ENCODE results near the gene ATRIP. TPM values are rescaled to one million over a fixed set of nuclear protein-coding genes. Genes with fewer than 3 reads are reported as not detected.
A peak's percentile ranks its signal among the peaks of the same experiment; 100 is the strongest.

ATRIP gene
- total RNA-seq, 4 donors from 2014 or later = 5.6 to 14.1 (median 9.3) TPM

DNA sequence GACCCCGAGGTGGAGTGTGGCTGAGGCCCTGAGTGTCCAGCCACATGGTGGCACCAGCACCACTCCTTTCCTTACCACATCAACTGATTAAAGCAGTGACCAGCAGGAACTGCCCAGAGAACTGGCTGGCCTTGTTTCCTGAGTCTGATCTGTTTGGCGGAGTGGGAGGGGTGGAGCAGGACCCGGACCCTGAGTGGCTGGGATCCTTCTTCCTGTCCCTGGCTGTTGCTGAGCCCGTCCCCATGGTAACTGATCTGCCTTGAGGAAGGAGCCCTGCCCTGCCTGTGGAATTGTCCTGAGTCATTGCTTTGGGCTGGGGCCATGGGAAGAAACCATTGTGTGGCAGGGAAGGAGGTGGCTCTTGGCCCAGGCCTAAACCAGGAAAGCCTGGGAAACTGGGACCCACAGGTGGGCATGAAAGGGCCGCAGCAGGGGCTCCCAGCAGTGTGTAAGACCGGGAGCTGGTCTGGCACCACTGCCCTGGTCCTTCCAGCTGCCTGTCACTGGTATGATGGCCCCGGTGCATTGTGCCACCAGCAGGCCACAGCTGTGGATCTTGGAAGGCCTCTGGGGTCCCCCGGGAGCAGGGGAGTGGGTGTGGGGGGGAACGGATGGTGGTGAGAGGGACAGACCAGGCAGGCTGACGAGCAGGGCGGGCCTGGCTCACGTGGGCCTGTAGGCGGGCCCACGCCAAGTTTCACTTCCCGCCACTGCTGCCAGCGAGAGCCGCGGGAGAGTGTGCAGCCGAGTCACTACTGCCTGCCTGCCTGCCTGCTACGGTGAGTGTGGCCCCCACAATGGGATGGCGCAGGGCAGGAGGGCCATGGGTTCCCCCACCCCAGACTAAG, 19.2 kb downstream of the ATRIP start:
- 1% methylated on average over 15 to 19 of the region's 21 CpGs for WGBS, 2 donors
- peak in 1 of 2 donors; percentile 24 for TF ChIP-seq POLR2A (IDR thresholded peaks at IDR 0.05)
- TF ChIP-seq, protein P1, sequence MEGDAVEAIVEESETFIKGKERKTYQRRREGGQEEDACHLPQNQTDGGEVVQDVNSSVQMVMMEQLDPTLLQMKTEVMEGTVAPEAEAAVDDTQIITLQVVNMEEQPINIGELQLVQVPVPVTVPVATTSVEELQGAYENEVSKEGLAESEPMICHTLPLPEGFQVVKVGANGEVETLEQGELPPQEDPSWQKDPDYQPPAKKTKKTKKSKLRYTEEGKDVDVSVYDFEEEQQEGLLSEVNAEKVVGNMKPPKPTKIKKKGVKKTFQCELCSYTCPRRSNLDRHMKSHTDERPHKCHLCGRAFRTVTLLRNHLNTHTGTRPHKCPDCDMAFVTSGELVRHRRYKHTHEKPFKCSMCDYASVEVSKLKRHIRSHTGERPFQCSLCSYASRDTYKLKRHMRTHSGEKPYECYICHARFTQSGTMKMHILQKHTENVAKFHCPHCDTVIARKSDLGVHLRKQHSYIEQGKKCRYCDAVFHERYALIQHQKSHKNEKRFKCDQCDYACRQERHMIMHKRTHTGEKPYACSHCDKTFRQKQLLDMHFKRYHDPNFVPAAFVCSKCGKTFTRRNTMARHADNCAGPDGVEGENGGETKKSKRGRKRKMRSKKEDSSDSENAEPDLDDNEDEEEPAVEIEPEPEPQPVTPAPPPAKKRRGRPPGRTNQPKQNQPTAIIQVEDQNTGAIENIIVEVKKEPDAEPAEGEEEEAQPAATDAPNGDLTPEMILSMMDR (IDR thresholded peaks at IDR 0.05) = peak in 1 of 3 donors; percentile 74
- intact Hi-C loops (cut with DNase I; ENCODE audit: low total_unique reads) = loop anchor here (10.0 kb wide), 1 partner anchor 79 kb away; no protein-coding TSS in a partner anchor
- peak; percentile 99 for DNase-seq (ENCODE audit: low spot score in 2 of 2)
- H3K4me3 ChIP-seq (ENCODE audit: low read depth, poor library complexity, severe bottlenecking) = peak overlapping the region; percentile 32

DNA sequence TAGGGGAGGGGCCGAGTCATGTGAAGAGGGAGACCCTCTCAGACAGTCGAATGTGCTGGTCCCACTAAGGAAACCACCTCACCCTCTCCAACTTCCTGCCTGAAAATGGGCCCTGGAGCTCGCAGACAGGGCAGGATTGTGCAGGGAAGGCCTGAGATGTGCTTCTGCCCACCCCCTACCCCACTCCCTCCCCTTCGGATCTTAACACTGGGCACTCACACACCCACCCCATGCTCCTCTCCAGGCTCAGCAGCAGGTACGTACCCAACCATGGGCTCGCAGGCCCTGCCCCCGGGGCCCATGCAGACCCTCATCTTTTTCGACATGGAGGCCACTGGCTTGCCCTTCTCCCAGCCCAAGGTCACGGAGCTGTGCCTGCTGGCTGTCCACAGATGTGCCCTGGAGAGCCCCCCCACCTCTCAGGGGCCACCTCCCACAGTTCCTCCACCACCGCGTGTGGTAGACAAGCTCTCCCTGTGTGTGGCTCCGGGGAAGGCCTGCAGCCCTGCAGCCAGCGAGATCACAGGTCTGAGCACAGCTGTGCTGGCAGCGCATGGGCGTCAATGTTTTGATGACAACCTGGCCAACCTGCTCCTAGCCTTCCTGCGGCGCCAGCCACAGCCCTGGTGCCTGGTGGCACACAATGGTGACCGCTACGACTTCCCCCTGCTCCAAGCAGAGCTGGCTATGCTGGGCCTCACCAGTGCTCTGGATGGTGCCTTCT, 20.0 kb downstream of the ATRIP start:
- TF ChIP-seq, protein P1 (IDR thresholded peaks at IDR 0.05) = no peak
- no peak for TF ChIP-seq POLR2A (IDR thresholded peaks at IDR 0.05)
- DNase-seq (ENCODE audit: low spot score in 2 of 2) = no peak
- H3K4me3 ChIP-seq (ENCODE audit: low read depth, poor library complexity, severe bottlenecking) = peak overlapping the region; percentile 32
- WGBS, 2 donors = 2 to 16% methylated on average over 10 to 16 of the region's 19 CpGs
- intact Hi-C loops (cut with DNase I; ENCODE audit: low total_unique reads) = loop anchor here (10.0 kb wide), 1 partner anchor 78 kb away; no protein-coding TSS in a partner anchor

DNA sequence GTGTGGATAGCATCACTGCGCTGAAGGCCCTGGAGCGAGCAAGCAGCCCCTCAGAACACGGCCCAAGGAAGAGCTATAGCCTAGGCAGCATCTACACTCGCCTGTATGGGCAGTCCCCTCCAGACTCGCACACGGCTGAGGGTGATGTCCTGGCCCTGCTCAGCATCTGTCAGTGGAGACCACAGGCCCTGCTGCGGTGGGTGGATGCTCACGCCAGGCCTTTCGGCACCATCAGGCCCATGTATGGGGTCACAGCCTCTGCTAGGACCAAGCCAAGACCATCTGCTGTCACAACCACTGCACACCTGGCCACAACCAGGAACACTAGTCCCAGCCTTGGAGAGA, 20.5 kb downstream of the ATRIP start:
- WGBS, 2 donors = 80 to 87% methylated on average over 1 to 4 of the region's 9 CpGs
- intact Hi-C loops (cut with DNase I; ENCODE audit: low total_unique reads) = loop anchor here (10.0 kb wide), 1 partner anchor 78 kb away; no protein-coding TSS in a partner anchor
- no peak for TF ChIP-seq POLR2A (IDR thresholded peaks at IDR 0.05)
- TF ChIP-seq, protein P1 (IDR thresholded peaks at IDR 0.05) = no peak
- no peak overlapping the region for H3K4me3 ChIP-seq (ENCODE audit: low read depth, poor library complexity, severe bottlenecking)
- DNase-seq (ENCODE audit: low spot score in 2 of 2) = no peak

DNA sequence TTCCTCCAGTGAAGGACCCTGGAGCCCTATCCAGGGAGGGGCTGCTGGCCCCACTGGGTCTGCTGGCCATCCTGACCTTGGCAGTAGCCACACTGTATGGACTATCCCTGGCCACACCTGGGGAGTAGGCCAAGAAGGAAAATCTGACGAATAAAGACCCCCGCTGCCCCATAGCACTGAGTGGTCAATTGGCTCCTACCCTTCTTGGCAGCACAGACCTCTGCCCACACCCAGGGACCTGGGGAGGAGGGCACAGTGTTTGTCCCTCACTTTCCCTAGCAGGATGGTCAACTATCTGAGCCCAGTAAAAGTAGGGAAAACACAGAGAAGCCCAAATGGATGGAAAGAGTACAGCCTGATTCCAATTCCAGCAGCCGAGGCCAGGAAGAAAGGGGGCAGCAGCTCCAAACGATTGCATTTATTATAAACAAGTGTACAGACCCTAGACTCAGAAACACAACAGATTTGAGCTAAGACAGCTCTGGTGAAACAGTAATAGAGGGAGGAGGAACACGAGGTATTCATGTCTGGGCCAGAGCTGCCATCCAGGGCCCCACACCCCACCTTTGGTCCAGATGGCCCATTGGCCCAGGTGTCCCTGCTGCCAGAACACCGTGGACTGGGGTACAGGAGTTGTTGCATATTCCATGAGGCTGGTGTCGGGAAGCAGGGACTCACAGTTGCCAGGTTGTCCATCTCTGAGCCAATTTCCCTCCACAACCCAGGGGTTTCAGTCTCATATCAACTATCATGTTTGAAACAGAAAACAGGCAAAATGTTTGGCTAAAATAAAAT, 21.1 kb downstream of the ATRIP start:
- H3K4me3 ChIP-seq (ENCODE audit: low read depth, poor library complexity, severe bottlenecking) = no peak overlapping the region
- intact Hi-C loops (cut with DNase I; ENCODE audit: low total_unique reads) = loop anchor here (10.0 kb wide), 1 partner anchor 77 kb away; no protein-coding TSS in a partner anchor
- no peak for TF ChIP-seq POLR2A (IDR thresholded peaks at IDR 0.05)
- TF ChIP-seq, protein P1 (IDR thresholded peaks at IDR 0.05) = no peak
- DNase-seq (ENCODE audit: low spot score in 2 of 2) = no peak
- 49 to 51% methylated on average over 7 of the region's 7 CpGs for WGBS, 2 donors

DNA sequence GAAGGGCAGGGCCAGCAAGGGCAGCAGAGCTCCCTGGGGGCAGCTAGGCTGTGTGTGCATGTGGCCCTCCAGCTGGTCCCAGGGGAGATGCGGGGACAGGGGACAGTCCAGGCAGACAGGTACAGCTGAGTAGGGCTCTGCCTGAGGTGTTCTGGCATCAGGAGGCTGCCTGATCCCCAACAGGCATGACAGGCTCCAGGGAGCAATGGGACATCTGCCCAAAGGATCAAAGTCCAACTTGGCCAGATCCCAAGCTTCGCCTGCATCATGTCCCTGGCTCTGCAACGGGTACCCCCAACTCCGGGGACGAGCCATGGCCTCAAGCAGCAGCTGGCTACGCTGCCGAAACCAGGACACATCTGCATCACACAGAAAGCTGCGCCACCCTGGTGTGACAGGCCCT, 21.8 kb downstream of the ATRIP start:
- WGBS, 2 donors = 45 to 55% methylated on average over 7 to 8 of the region's 8 CpGs
- DNase-seq (ENCODE audit: low spot score in 2 of 2) = no peak
- no peak overlapping the region for H3K4me3 ChIP-seq (ENCODE audit: low read depth, poor library complexity, severe bottlenecking)
- intact Hi-C loops (cut with DNase I; ENCODE audit: low total_unique reads) = loop anchor here (10.0 kb wide), 1 partner anchor 76 kb away; no protein-coding TSS in a partner anchor
- no peak for TF ChIP-seq POLR2A (IDR thresholded peaks at IDR 0.05)
- TF ChIP-seq, protein P1 (IDR thresholded peaks at IDR 0.05) = no peak

Measured in lower leg skin (tissue), 4 donors.